Neuronal stem cell (in vitro differentiated cells): ENCODE results near the gene POLR2I.

Experiments
- DNase-seq: peaks from one replicate; pipeline ENCODE4 v3.0.0-alpha.2; 2013; ENCODE audit warnings: low spot score
- H2AFZ ChIP-seq: one replicate; pipeline ENCODE4 v1.6.1; 2013; ENCODE audit warnings: mild to moderate bottlenecking, low read length, inconsistent platforms
- H2AK5ac ChIP-seq: 2 replicates; pipeline ENCODE4 v1.6.1; 2013; ENCODE audit warnings: low read depth, mild to moderate bottlenecking, inconsistent platforms, low read length, moderate library complexity, mixed read lengths
- H2BK120ac ChIP-seq: 2 replicates; pipeline ENCODE4 v1.6.1; 2013; ENCODE audit warnings: low read depth, mild to moderate bottlenecking, inconsistent platforms, low read length, moderate library complexity, mixed read lengths
- H2BK12ac ChIP-seq: one replicate; pipeline ENCODE4 v1.6.1; 2013; ENCODE audit warnings: low read length, inconsistent platforms
- H2BK15ac ChIP-seq: 2 replicates; pipeline ENCODE4 v1.6.1; 2013; ENCODE audit warnings: mild to moderate bottlenecking, low read length, inconsistent platforms, mixed read lengths
- H2BK5ac ChIP-seq: one replicate; pipeline ENCODE4 v1.6.1; 2013; ENCODE audit warnings: inconsistent platforms, mild to moderate bottlenecking, low read length, moderate library complexity
- H3K14ac ChIP-seq: one replicate; pipeline ENCODE4 v1.6.1; 2013; ENCODE audit warnings: low read length, inconsistent platforms
- H3K18ac ChIP-seq: 2 replicates; pipeline ENCODE4 v1.6.1; 2013; ENCODE audit warnings: low read length, inconsistent platforms
- H3K23ac ChIP-seq: 2 replicates; pipeline ENCODE4 v1.6.1; 2013; ENCODE audit warnings: low read depth, mild to moderate bottlenecking, mixed read lengths, low read length, inconsistent platforms; ENCODE audit not compliant: poor library complexity
- H3K27ac ChIP-seq: replicated peaks from 3 replicates; pipeline ENCODE4 v1.5.1; 2013; ENCODE audit warnings: low read length, inconsistent platforms
- H3K27me3 ChIP-seq, 3 experiments: 2 replicates each; pipeline ENCODE4 v1.6.1; 2013; ENCODE audit warnings: low read length in 3 of 3, mild to moderate bottlenecking in 2 of 3, inconsistent platforms in 1 of 3, low read depth in 1 of 3, mixed read lengths in 1 of 3, moderate library complexity in 1 of 3; ENCODE audit not compliant: control insufficient read depth in 3 of 3, insufficient read depth in 3 of 3
- H3K36me3 ChIP-seq, 2 donors: replicated peaks in 1 of 2; 2 replicates each; pipeline ENCODE4 v1.6.1; 2013; ENCODE audit warnings: low read length in 2 of 2; ENCODE audit not compliant: control insufficient read depth in 2 of 2, insufficient read depth in 2 of 2
- H3K4ac ChIP-seq: 2 replicates; pipeline ENCODE4 v1.6.1; 2013; ENCODE audit warnings: inconsistent platforms, mild to moderate bottlenecking, low read length, moderate library complexity
- H3K4me1 ChIP-seq, 2 donors: 1 replicate in 1 of 2; 2 replicates in 1 of 2; pipeline ENCODE4 v1.6.1; 2013; ENCODE audit warnings: low read length in 2 of 2, low read depth in 1 of 2; ENCODE audit not compliant: control insufficient read depth in 2 of 2, insufficient read depth in 1 of 2
- H3K4me2 ChIP-seq: one replicate; pipeline ENCODE4 v1.6.1; 2013; ENCODE audit warnings: mild to moderate bottlenecking, low read length, inconsistent platforms; ENCODE audit not compliant: insufficient read depth, poor library complexity, severe bottlenecking
- H3K4me3 ChIP-seq, 2 donors: 2 replicates each; pipeline ENCODE4 v1.5.1; 2013; ENCODE audit warnings: low read length in 2 of 2, mild to moderate bottlenecking in 2 of 2, inconsistent platforms in 1 of 2, moderate library complexity in 1 of 2
- H3K79me1 ChIP-seq: one replicate; pipeline ENCODE4 v1.6.1; 2013; ENCODE audit warnings: low read depth, mild to moderate bottlenecking, inconsistent platforms, low read length, moderate library complexity
- H3K9ac ChIP-seq: one replicate; pipeline ENCODE4 v1.6.1; 2013; ENCODE audit warnings: mild to moderate bottlenecking, low read depth, low read length, inconsistent platforms; ENCODE audit not compliant: poor library complexity
- H3K9me3 ChIP-seq, 2 donors: replicated peaks in 1 of 2; 2 replicates each; pipeline versions ENCODE3 to v1.6.1; 2013; ENCODE audit warnings: low read length in 2 of 2, mild to moderate bottlenecking in 2 of 2, inconsistent platforms in 1 of 2, low read depth in 1 of 2, mixed read lengths in 1 of 2, moderate library complexity in 1 of 2; ENCODE audit not compliant: control insufficient read depth in 2 of 2, insufficient read depth in 1 of 2
- H4K8ac ChIP-seq: one replicate; pipeline ENCODE4 v1.6.1; 2013; ENCODE audit warnings: low read depth, mild to moderate bottlenecking, inconsistent platforms, low read length, moderate library complexity
- H4K91ac ChIP-seq: one replicate; pipeline ENCODE4 v1.6.1; 2013; ENCODE audit warnings: low read length, low read depth, mild to moderate bottlenecking, inconsistent platforms; ENCODE audit not compliant: poor library complexity
- WGBS, 2 donors: extraction: QIAGEN DNeasy Blood & Tissue Kit; methylation state at CpG; one replicate each; pipeline ENCODE4 v1.1.7; 2013; ENCODE audit warnings: missing lambda C conversion rate in 2 of 2, mixed read lengths in 1 of 2; ENCODE audit not compliant: insufficient read length in 2 of 2, insufficient replicate concordance in 1 of 2; ENCODE audit errors: extremely low coverage in 2 of 2; 5-methylcytosine and 5-hydroxymethylcytosine counted together

Gene POLR2I

DNA sequence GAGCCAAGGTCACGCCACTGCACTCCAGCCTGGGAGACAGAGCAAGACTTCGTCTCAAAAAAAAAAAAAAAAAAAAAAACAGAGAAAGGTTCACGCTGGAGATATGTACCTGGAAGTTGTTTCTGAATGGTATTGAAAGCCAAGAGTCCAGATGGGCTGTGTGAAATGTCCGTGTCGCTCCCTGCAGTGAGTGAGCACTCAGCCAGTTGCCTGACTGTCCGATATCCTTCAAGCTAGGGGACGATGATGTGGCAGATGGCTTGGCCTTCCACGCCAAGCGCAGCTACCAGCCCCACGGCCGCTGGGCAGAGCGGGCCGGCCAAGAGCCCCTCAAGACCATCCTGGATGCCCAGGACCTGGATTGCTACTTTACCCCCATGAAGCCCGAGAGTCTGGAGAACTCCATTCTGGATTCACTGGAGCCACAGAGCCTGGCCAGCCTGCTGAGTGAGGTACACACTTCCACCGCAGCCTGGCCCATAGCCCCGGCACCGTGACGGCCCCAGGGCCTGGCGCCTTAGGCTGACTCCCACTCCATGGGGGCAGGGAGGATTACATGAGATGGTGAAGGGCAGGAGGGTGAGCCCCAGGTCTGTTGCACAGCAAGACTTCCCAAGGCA, 15.4 kb downstream of the POLR2I start:
- no CpG with 5 or more reads among the region's 19 CpGs for WGBS, 2 donors

DNA sequence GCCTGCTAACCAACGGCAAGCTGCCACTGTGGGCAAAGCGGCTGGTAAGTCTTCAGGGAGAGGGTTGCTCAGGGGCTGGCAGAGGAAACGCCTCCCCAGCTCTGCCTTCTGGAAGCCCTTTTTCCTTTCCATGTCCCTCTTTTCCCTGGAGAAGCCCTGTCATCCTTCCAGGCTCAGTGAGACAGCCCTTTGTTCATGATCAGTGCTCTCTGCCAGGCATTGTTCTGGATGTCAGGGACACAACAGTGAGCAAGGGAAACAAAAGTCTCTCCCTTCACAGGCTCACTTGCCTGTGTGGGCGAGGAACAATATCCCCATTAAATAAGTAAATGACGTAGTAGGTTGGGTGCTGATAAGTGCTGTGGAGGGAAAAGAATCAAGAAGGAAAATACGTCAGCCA, 17.6 kb downstream of the POLR2I start:
- Histone ChIP-seq H2AK5ac (no peak overlapping the region), H2BK120ac (no peak overlapping the region), H3K4ac (no peak overlapping the region), H3K14ac (no peak overlapping the region), H3K4me1 (peaks cover 0 to 8% of the 10 kb centered on the region in 2 donors), H2BK15ac (no peak overlapping the region), H3K9ac (no peak overlapping the region), H4K8ac (no peak overlapping the region), H3K9me3 (no peaks in the 10 kb centered on the region), H2BK5ac (no peak overlapping the region), H3K27me3 (no peaks in the 10 kb centered on the region), H3K18ac (no peak overlapping the region), H3K23ac (no peak overlapping the region), H3K4me2 (no peak overlapping the region), H3K79me1 (peaks cover 2% of the 10 kb centered on the region), H4K91ac (no peak overlapping the region), H3K4me3 (no peak overlapping the region), H3K27ac (peak overlapping the region; percentile 43), H2BK12ac (no peak overlapping the region), H2AFZ (no peak overlapping the region), H3K36me3 (peaks cover 42 to 92% of the 10 kb centered on the region in 2 donors)
- WGBS, 2 donors = no CpG with 5 or more reads among the region's 6 CpGs
- no peak for DNase-seq

More for the DNA sequence above, 15.4 kb downstream of the POLR2I start:
- no peak overlapping the region for H3K18ac ChIP-seq
- H2AFZ ChIP-seq = no peak overlapping the region
- no peak overlapping the region for H3K4me2 ChIP-seq
- no peak overlapping the region for H3K14ac ChIP-seq
- H3K4me1 ChIP-seq = peaks cover 0 to 8% of the 10 kb centered on the region in 2 donors
- DNase-seq = no peak
- H3K4me3 ChIP-seq = no peak overlapping the region
- H3K36me3 ChIP-seq = peaks cover 49 to 92% of the 10 kb centered on the region in 2 donors
- H4K8ac ChIP-seq = peak overlapping the region; percentile 65
- H3K4ac ChIP-seq = no peak overlapping the region
- H2BK120ac ChIP-seq = no peak overlapping the region
- no peak overlapping the region for H4K91ac ChIP-seq
- H2AK5ac ChIP-seq = no peak overlapping the region
- H3K27ac ChIP-seq = no peak overlapping the region
- H3K23ac ChIP-seq = peak overlapping the region; percentile 65
- peak overlapping the region; percentile 75 for H2BK5ac ChIP-seq
- peaks cover 6% of the 10 kb centered on the region for H3K79me1 ChIP-seq
- H3K27me3 ChIP-seq = no peaks in the 10 kb centered on the region
- no peaks in the 10 kb centered on the region for H3K9me3 ChIP-seq
- peak overlapping the region; percentile 44 for H3K9ac ChIP-seq
- H2BK15ac ChIP-seq = no peak overlapping the region
- no peak overlapping the region for H2BK12ac ChIP-seq

DNA sequence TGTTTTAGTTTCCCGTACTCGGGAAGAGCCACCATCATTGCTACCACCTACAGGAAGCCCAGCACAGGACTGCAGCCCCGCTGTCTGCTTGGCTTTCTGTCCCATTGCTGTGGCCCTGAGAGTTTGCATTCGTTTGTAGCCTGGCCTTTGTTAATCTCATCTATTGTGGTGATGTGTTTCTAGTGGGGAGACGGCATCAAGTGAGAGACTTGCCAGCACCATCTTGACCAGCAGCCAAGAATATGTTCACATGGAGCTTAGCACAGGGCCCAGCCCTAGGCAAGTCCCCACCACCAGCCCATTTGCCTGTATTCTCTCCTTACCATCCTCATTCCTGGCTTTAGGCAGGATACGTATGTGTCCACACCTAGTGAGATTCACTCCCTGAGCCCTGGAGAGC, 21.0 kb downstream of the POLR2I start:
- WGBS, 2 donors = no CpG with 5 or more reads among the region's 6 CpGs
- Histone ChIP-seq H3K4me2 (no peak overlapping the region), H3K27ac (no peak overlapping the region), H3K4ac (no peak overlapping the region), H3K14ac (no peak overlapping the region), H3K18ac (no peak overlapping the region), H3K4me3 (peak overlapping the region in 1 of 2 donors; percentile 61), H3K9me3 (no peaks in the 10 kb centered on the region), H3K27me3 (no peaks in the 10 kb centered on the region), H3K9ac (no peak overlapping the region), H3K23ac (no peak overlapping the region), H2BK12ac (no peak overlapping the region), H4K8ac (no peak overlapping the region), H3K36me3 (peaks cover 42 to 94% of the 10 kb centered on the region in 2 donors), H2BK120ac (no peak overlapping the region), H3K79me1 (no peaks in the 10 kb centered on the region), H3K4me1 (peaks cover 0 to 8% of the 10 kb centered on the region in 2 donors), H2AFZ (no peak overlapping the region), H2BK5ac (no peak overlapping the region), H2AK5ac (no peak overlapping the region), H4K91ac (no peak overlapping the region), H2BK15ac (no peak overlapping the region)
- no peak for DNase-seq

DNA sequence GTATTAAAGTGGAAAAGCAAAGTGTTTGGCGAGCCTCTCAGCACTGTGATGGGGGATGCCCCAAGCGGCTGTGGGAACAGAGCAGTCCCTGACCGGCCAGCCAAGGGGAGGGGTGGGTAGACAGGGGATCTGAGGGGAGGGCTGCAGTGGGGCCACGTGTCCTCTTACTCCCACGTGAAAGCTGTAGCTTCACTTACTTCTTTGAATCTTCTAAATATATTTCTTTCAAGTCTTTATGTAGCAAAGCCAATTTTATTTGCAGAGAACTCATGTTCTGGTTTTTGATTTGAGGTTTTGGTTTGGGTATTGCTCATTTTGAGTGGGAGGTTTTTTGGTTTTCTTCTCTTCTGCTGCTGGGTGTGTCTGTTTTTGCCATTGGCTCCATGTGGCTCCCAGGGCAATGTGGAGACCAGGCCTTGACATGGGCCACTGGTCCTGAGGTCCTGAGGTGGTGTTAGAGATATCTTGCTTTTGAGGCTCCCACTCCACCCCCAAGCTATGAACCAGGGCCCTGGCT, 21.5 kb downstream of the POLR2I start:
- H3K9ac ChIP-seq = no peak overlapping the region
- H3K79me1 ChIP-seq = no peaks in the 10 kb centered on the region
- H3K36me3 ChIP-seq = peaks cover 47 to 94% of the 10 kb centered on the region in 2 donors
- no peaks in the 10 kb centered on the region for H3K27me3 ChIP-seq
- no CpG with 5 or more reads among the region's 5 CpGs for whole genome bisulfite sequencing, 2 donors
- H3K9me3 ChIP-seq = no peaks in the 10 kb centered on the region
- no peak overlapping the region for H2AFZ ChIP-seq
- no peak overlapping the region for H2BK120ac ChIP-seq
- H3K4me3 ChIP-seq = no peak overlapping the region
- no peak overlapping the region for H2BK12ac ChIP-seq
- no peak overlapping the region for H2BK15ac ChIP-seq
- no peak overlapping the region for H3K27ac ChIP-seq
- no peak overlapping the region for H3K4me2 ChIP-seq
- H3K4ac ChIP-seq = no peak overlapping the region
- H2BK5ac ChIP-seq = no peak overlapping the region
- H4K8ac ChIP-seq = no peak overlapping the region
- no peak overlapping the region for H3K14ac ChIP-seq
- no peak overlapping the region for H3K23ac ChIP-seq
- H2AK5ac ChIP-seq = no peak overlapping the region
- no peak for DNase-seq
- no peak overlapping the region for H3K18ac ChIP-seq
- no peak overlapping the region for H4K91ac ChIP-seq
- peaks cover 0 to 8% of the 10 kb centered on the region in 2 donors for H3K4me1 ChIP-seq
